HL-60 (cell line): ENCODE data around the gene SHMT1.

Experiments used
- CTCF ChIP-seq: IDR thresholded peaks from one replicate; pipeline ENCODE4 v1.5.1; 2011; ENCODE audit warnings: low read length, control low read depth, inconsistent platforms; ENCODE audit not compliant: insufficient read depth
- GABPA ChIP-seq: IDR thresholded peaks from 2 replicates; pipeline ENCODE4 v1.6.1; 2012; ENCODE audit warnings: low read depth
- TF ChIP-seq, protein P1 (sequence below): IDR thresholded peaks from 2 replicates; pipeline ENCODE4 v1.6.1; 2012; ENCODE audit warnings: low read depth; ENCODE audit not compliant: insufficient replicate concordance

- TF ChIP-seq CTCF: no peak
- TF ChIP-seq, protein P1, sequence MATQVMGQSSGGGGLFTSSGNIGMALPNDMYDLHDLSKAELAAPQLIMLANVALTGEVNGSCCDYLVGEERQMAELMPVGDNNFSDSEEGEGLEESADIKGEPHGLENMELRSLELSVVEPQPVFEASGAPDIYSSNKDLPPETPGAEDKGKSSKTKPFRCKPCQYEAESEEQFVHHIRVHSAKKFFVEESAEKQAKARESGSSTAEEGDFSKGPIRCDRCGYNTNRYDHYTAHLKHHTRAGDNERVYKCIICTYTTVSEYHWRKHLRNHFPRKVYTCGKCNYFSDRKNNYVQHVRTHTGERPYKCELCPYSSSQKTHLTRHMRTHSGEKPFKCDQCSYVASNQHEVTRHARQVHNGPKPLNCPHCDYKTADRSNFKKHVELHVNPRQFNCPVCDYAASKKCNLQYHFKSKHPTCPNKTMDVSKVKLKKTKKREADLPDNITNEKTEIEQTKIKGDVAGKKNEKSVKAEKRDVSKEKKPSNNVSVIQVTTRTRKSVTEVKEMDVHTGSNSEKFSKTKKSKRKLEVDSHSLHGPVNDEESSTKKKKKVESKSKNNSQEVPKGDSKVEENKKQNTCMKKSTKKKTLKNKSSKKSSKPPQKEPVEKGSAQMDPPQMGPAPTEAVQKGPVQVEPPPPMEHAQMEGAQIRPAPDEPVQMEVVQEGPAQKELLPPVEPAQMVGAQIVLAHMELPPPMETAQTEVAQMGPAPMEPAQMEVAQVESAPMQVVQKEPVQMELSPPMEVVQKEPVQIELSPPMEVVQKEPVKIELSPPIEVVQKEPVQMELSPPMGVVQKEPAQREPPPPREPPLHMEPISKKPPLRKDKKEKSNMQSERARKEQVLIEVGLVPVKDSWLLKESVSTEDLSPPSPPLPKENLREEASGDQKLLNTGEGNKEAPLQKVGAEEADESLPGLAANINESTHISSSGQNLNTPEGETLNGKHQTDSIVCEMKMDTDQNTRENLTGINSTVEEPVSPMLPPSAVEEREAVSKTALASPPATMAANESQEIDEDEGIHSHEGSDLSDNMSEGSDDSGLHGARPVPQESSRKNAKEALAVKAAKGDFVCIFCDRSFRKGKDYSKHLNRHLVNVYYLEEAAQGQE: no peak
- TF ChIP-seq GABPA: no peak
Observed at GRCh38 chr17:18327556-18327955, 35.8 kb downstream of the SHMT1 start.
